ENCODE results near the gene PCDHGA1.
A peak's percentile ranks its signal among the peaks of the same experiment; 100 is the strongest.

The PCDHGA1 gene

GRCh38 chr5:141511771-141512325 is 181.5 kb downstream of the PCDHGA1 start:
- Histone ChIP-seq H3K36me3 (ENCODE audit: control insufficient read depth, insufficient read depth, low read length) (peaks cover 48% of the 10 kb centered on the region), H3K4me3 (ENCODE audit: extremely low read depth, insufficient read depth, low read length, poor library complexity, severe bottlenecking) (no peak overlapping the region), H3K9me3 (ENCODE audit: control insufficient read depth, low read length) (no peaks in the 10 kb centered on the region), H3K27ac (ENCODE audit: low read depth, low read length, severe bottlenecking) (peak overlapping the region; percentile 99), H3K4me1 (ENCODE audit: control insufficient read depth, insufficient read depth, low read length, poor library complexity, severe bottlenecking) (peaks cover 80% of the 10 kb centered on the region)
- WGBS, 2 experiments (ENCODE audit: insufficient coverage in 2 of 2): 87 to 96% methylated on average over 2 of the region's 4 CpGs

- WGBS, 2 experiments (ENCODE audit: insufficient coverage in 2 of 2): 47 to 48% methylated on average over 18 to 23 of the region's 28 CpGs
- H3K4me1 ChIP-seq (ENCODE audit: control insufficient read depth, insufficient read depth, low read length, poor library complexity, severe bottlenecking): peaks cover 74% of the 10 kb centered on the region
- peaks cover 53% of the 10 kb centered on the region for H3K36me3 ChIP-seq (ENCODE audit: control insufficient read depth, insufficient read depth, low read length)
- H3K27ac ChIP-seq (ENCODE audit: low read depth, low read length, severe bottlenecking): peak overlapping the region; percentile 99
- H3K4me3 ChIP-seq (ENCODE audit: extremely low read depth, insufficient read depth, low read length, poor library complexity, severe bottlenecking): peak overlapping the region; percentile 34
- H3K9me3 ChIP-seq (ENCODE audit: control insufficient read depth, low read length): no peaks in the 10 kb centered on the region
These were observed 182.1 kb downstream of the PCDHGA1 start for GRCh38 chr5:141512390-141512910.

- H3K9me3 ChIP-seq (ENCODE audit: control insufficient read depth, low read length): no peaks in the 10 kb centered on the region
- peak overlapping the region; percentile 99 for H3K27ac ChIP-seq (ENCODE audit: low read depth, low read length, severe bottlenecking)
- whole genome bisulfite sequencing, 2 experiments (ENCODE audit: insufficient coverage in 2 of 2): 27 to 28% methylated on average over 17 to 27 of the region's 43 CpGs
- peaks cover 57% of the 10 kb centered on the region for H3K36me3 ChIP-seq (ENCODE audit: control insufficient read depth, insufficient read depth, low read length)
- peaks cover 73% of the 10 kb centered on the region for H3K4me1 ChIP-seq (ENCODE audit: control insufficient read depth, insufficient read depth, low read length, poor library complexity, severe bottlenecking)
- H3K4me3 ChIP-seq (ENCODE audit: extremely low read depth, insufficient read depth, low read length, poor library complexity, severe bottlenecking): peak overlapping the region; percentile 34
These were observed 182.8 kb downstream of the PCDHGA1 start for GRCh38 chr5:141512911-141513626.

GRCh38 chr5:141513627-141514329 is 183.5 kb downstream of the PCDHGA1 start:
- H3K36me3 ChIP-seq (ENCODE audit: control insufficient read depth, insufficient read depth, low read length): peaks cover 64% of the 10 kb centered on the region
- H3K9me3 ChIP-seq (ENCODE audit: control insufficient read depth, low read length): no peaks in the 10 kb centered on the region
- H3K4me1 ChIP-seq (ENCODE audit: control insufficient read depth, insufficient read depth, low read length, poor library complexity, severe bottlenecking): peaks cover 75% of the 10 kb centered on the region
- WGBS, 2 experiments (ENCODE audit: insufficient coverage in 2 of 2): 9 to 10% methylated on average over 20 to 21 of the region's 29 CpGs
- H3K4me3 ChIP-seq (ENCODE audit: extremely low read depth, insufficient read depth, low read length, poor library complexity, severe bottlenecking): peak overlapping the region; percentile 34
- H3K27ac ChIP-seq (ENCODE audit: low read depth, low read length, severe bottlenecking): peak overlapping the region; percentile 99

- Histone ChIP-seq H3K27ac (ENCODE audit: low read depth, low read length, severe bottlenecking) (peak overlapping the region; percentile 99), H3K4me1 (ENCODE audit: control insufficient read depth, insufficient read depth, low read length, poor library complexity, severe bottlenecking) (peaks cover 77% of the 10 kb centered on the region), H3K36me3 (ENCODE audit: control insufficient read depth, insufficient read depth, low read length) (peaks cover 69% of the 10 kb centered on the region), H3K4me3 (ENCODE audit: extremely low read depth, insufficient read depth, low read length, poor library complexity, severe bottlenecking) (peak overlapping the region; percentile 3), H3K9me3 (ENCODE audit: control insufficient read depth, low read length) (no peaks in the 10 kb centered on the region)
- 37 to 43% methylated on average over 6 of the region's 6 CpGs for WGBS, 2 experiments (ENCODE audit: insufficient coverage in 2 of 2)
These were observed 184.2 kb downstream of the PCDHGA1 start for GRCh38 chr5:141514330-141515133.

GRCh38 chr5:141515141-141515540 is 184.8 kb downstream of the PCDHGA1 start:
- Histone ChIP-seq H3K4me1 (ENCODE audit: control insufficient read depth, insufficient read depth, low read length, poor library complexity, severe bottlenecking) (peaks cover 73% of the 10 kb centered on the region), H3K36me3 (ENCODE audit: control insufficient read depth, insufficient read depth, low read length) (peaks cover 70% of the 10 kb centered on the region)

GRCh38 chr5:141515946-141516671 is 185.8 kb downstream of the PCDHGA1 start:
- Histone ChIP-seq H3K4me3 (ENCODE audit: extremely low read depth, insufficient read depth, low read length, poor library complexity, severe bottlenecking) (no peak overlapping the region), H3K4me1 (ENCODE audit: control insufficient read depth, insufficient read depth, low read length, poor library complexity, severe bottlenecking) (peaks cover 80% of the 10 kb centered on the region), H3K36me3 (ENCODE audit: control insufficient read depth, insufficient read depth, low read length) (peaks cover 67% of the 10 kb centered on the region), H3K27ac (ENCODE audit: low read depth, low read length, severe bottlenecking) (peak overlapping the region; percentile 99), H3K9me3 (ENCODE audit: control insufficient read depth, low read length) (no peaks in the 10 kb centered on the region)
- 82 to 100% methylated on average over 3 of the region's 4 CpGs for WGBS, 2 experiments (ENCODE audit: insufficient coverage in 2 of 2)

More at GRCh38 chr5:141515141-141515540, 184.8 kb downstream of the PCDHGA1 start:
- Histone ChIP-seq H3K4me3 (ENCODE audit: extremely low read depth, insufficient read depth, low read length, poor library complexity, severe bottlenecking) (no peak overlapping the region), H3K27ac (ENCODE audit: low read depth, low read length, severe bottlenecking) (peak overlapping the region; percentile 99), H3K9me3 (ENCODE audit: control insufficient read depth, low read length) (no peaks in the 10 kb centered on the region)
- WGBS, 2 experiments (ENCODE audit: insufficient coverage in 2 of 2): 50% methylated on average over 1 of the region's 3 CpGs; no CpG with 5 or more reads in 1 of the 2 experiments

GRCh38 chr5:141516672-141517025 is 186.3 kb downstream of the PCDHGA1 start:
- no peak overlapping the region for H3K4me3 ChIP-seq (ENCODE audit: extremely low read depth, insufficient read depth, low read length, poor library complexity, severe bottlenecking)
- peaks cover 62% of the 10 kb centered on the region for H3K36me3 ChIP-seq (ENCODE audit: control insufficient read depth, insufficient read depth, low read length)
- H3K27ac ChIP-seq (ENCODE audit: low read depth, low read length, severe bottlenecking): peak overlapping the region; percentile 75
- peaks cover 80% of the 10 kb centered on the region for H3K4me1 ChIP-seq (ENCODE audit: control insufficient read depth, insufficient read depth, low read length, poor library complexity, severe bottlenecking)
- 90 to 97% methylated on average over 6 to 8 of the region's 8 CpGs for WGBS, 2 experiments (ENCODE audit: insufficient coverage in 2 of 2)
- H3K9me3 ChIP-seq (ENCODE audit: control insufficient read depth, low read length): no peaks in the 10 kb centered on the region

GRCh38 chr5:141517312-141517711 is 187.0 kb downstream of the PCDHGA1 start:
- peak overlapping the region; percentile 32 for H3K27ac ChIP-seq (ENCODE audit: low read depth, low read length, severe bottlenecking)
- WGBS, 2 experiments (ENCODE audit: insufficient coverage in 2 of 2): 94 to 100% methylated on average over 5 of the region's 8 CpGs
- H3K36me3 ChIP-seq (ENCODE audit: control insufficient read depth, insufficient read depth, low read length): peaks cover 55% of the 10 kb centered on the region
- H3K4me1 ChIP-seq (ENCODE audit: control insufficient read depth, insufficient read depth, low read length, poor library complexity, severe bottlenecking): peaks cover 81% of the 10 kb centered on the region
- H3K9me3 ChIP-seq (ENCODE audit: control insufficient read depth, low read length): no peaks in the 10 kb centered on the region
- no peak overlapping the region for H3K4me3 ChIP-seq (ENCODE audit: extremely low read depth, insufficient read depth, low read length, poor library complexity, severe bottlenecking)
